NCI-H2227 (cell line): Measurements from ENCODE around the gene TTN.
A peak's percentile ranks its signal among the peaks of the same experiment; 100 is the strongest.

Source experiments
- DNase-seq: peaks from one replicate; lab custom pipeline; 2025; ENCODE audit not compliant: unreplicated experiment; lab: John Stamatoyannopoulos, UW

The TTN gene

DNA sequence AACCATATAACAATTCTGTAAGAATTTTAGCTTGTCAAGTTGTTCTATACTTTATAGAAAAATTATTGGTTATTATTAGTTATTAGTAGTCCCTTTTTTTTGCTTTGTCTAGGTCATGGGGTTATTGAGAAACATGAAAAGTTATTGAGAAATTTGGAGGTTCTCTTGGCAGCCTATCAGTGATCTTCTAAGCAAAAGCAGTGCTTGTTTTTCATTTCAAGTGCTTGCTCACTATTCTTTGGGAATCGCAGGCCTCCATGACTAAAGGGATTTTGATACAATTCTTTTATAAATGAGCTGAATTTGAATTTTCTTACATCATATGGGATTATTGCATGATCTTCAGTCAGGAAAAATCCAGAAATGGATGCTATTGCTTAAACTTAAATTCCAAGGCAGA lies 301.1 kb downstream of the TTN start:
- no peak for DNase-seq

DNA sequence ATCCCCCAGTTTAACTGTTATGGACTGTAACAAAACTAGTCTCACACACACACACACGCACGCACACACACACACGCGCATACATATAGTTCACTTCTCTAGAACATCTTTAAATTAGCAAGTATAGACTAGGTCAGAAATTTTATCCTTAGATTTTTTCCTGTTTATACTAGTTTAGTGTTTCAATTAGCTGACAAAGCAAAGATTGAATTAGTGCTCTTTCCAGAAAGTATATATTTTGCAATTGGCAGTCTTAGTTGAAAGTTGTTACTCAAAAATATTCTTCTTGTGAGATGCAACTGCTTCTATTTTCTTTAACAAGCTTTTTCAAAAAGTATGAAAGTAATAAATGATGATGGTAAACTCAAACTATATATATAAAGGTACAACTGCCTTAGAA lies 304.5 kb downstream of the TTN start:
- no peak for DNase-seq

DNA sequence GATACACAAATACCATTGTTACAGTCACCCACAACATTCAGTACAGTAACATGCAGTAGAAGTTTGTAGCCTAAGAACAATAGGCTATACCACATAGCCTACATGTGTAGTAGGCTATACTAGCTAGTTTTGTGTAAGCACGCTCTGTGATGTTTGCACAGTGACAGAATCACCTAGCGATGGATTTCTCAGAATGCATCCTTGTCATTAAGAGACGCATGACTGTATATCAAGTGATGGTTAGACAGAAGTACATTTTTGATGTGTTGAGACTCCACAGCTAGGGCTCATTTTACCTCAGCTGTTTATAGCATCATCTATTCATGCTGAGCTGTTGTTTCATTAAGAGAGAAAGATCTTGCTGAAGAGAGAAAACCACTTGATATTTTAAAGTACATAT lies 307.6 kb downstream of the TTN start:
- no peak for DNase-seq

DNA sequence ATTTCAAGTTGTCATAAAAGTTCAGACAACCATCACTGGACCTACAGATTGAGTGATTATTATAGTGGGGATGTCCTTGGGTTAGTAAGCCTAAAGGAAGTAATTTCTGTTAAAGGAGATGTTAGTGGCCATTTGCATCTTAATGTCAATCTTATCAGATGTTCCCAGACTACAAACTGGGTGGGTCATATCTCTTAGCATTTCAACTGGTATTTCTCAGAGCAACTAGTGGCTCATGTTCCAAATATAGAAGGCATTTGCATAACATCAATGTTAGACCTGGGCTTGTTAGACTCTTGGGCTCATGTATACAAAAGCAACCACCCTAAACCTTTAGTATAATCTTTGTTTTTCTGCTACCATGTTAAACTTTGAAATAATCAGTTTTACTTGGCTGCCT lies 309.1 kb downstream of the TTN start:
- DNase-seq: no peak

DNA sequence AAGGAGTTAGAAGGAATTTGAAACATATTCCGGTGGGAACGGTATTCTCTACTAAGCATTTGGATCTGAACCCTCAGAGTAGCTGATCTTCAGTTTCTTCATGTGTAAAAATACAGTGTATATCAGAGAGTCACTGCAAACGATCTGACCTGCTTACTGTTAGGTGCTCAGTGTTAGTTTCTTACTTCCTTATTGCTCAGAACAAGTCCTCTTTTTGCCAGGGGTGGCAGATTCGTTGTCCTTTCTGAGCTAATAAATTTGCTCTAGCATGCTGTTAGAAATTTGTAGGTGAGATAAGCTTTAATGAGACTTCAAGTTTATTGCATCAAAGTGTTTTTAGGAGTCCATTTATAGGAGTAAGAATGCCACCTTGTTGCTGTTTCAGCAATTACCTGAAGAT lies 311.2 kb downstream of the TTN start:
- DNase-seq: no peak

DNA sequence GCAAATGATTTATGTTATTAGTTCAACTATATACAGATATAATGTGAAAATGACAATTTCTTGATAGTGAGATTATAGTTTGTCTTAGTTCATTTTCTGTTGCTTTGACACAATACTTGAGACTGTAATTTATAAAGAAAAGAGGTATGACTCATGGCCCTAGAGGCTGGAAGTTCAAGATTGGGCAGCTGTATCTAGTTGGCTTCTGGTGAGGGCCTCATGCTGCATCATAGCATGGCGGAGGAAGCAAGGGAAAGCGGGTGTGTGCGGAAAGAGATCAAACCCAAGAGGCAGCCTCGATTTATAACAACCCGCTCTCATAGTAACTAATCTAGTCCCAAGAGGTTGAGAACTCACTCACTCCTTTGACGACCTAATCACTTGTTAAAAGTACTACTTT lies 315.6 kb downstream of the TTN start:
- no peak for DNase-seq

DNA sequence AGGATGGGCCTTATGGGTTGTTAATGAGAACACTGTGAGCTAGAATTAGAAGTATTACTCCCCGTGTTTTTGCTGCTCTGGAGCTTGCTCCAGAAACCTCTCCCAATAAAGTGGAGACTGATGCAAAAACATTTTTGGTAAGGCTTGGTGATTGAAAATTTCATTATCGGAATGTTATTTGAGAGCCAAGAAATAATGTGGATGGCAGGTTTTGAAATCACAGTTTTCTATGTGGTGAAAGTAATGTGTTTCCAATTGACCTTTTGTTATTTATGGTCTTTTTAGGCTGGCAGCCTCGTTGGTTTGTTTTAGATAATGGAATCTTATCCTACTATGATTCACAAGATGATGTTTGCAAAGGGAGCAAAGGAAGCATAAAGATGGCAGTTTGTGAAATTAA lies 321.9 kb downstream of the TTN start:
- DNase-seq: no peak

DNA sequence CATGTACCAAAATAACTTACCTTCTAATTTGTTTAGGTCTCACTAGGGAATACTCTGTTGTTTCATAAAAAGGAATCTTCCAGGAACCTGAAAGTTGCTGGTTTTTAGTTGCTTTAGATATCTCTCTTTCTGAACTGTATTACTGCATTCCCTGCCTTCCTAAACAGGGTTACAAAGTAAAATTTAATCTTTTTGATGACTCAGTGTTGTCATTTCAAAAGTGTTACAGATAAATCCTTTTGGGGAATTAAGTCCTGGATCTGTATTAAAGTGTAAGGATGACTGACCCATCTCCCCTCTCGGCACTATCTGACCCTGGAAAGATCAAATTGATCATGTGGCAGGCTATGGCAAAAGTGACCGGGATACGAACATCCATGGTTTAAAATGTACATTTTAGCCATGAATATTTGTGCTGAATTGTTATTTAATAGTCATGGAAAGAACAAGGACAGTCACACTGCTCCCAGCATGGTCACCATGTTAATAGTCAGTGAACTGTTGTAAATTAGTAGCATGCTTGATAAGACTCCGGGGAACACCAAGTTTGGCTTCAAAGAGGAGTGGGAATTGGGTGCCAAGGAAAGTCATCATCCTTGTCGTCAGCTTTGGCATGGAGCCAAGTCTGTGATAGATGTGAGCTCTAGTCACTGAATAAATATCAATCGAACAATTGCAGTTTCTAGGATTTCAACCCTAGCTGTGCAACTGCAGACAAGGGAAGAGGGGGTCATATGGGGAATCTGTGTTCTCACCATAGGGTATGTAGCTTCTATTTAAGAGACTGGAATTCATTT lies 322.8 kb downstream of the TTN start:
- peak; percentile 68 for DNase-seq

DNA sequence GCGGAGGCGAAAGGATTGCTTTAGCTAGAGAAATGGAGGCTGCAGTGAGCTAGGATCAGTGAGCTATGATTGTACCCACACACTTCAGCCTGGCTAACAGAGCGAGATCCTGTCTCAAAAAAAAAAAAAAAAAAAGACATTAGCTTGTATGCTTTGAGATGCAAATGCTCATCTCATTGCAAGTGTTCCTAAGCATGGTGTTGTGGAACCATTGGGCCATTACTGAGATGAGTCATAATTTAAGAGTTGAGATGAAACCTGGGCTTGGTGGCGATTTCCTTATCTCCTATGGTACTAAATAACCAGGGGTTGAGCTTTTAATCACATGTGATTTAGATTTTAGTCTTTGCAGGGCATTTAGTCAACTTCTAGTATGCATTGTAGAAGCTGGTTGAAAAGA lies 324.8 kb downstream of the TTN start:
- DNase-seq: peak; percentile 41

DNA sequence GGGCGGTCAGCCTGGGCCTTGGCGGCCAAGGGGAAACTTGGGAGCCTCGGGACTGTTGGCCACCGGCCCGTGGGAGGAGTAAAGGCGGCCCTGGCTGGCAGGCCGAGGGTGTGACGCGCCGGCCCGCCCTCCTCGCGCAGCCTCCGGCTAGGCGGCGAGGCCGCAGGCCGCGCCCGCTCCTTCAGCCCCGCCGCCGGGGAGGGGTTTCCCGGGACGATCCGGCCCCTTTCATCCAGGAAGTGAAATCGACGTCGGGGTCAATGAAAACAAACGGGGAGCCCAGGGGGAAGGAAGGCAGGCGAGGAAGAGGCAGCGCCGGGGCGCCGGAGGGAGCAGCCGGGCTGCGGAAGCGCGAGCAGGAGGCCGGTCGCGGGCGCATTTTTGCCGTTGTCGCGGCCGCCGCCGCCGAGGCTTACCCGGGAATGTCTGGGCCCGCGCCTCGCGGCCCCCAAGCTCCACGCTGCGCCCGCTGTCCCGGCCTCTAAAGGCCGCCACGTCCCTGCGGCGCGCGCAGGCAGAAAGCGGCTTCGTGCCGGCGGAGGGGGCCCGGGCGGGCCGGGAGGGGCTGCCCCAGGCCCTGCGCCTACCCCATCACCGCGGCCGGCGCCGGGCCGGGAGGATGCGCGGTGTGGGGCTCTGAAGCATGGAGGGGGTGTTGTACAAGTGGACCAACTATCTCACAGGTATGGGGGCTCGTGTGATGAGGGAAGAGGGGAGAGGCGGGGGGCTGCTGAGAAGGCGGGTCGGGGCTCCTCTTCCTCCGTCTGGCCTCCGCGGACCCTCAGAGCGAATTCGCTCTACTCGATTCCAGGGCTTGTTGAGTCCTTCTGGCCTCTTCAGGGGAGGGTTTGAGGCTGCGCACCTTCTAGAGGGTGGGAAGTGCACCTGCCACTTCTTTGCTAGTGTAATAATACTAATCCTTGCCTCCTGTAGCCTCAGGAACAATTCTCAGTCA lies 326.7 kb downstream of the TTN start, which contains the start of gene PLEKHA3:
Gene PLEKHA3 (plus strand): TSS at position 231 of the 955 bp plus-strand sequence. CDS start 413 bp downstream, at position 644.
- peak; percentile 97 for DNase-seq

DNA sequence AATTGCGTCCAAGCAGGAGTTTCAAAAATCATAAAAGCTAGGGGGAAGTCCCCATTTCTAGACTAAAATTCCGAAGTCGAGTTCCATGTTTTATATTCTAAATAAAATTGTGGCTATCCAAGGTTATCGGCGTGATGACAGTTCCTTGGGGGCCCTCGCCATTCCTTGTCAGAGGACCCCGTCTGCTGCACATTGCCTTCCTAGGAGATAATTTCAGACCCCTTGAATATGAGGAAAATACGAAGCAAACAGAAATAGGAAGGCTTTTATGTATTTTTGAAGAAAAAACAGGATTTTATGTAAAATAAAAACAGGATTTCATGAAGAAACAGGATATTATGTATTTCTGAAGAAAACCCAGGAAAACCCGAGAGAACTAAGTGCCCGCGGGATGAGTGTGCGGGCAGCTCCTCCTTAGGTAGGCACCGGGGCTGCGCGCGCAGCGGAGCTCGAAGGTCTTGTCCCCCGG lies 327.4 kb downstream of the TTN start:
- DNase-seq: peak; percentile 56

DNA sequence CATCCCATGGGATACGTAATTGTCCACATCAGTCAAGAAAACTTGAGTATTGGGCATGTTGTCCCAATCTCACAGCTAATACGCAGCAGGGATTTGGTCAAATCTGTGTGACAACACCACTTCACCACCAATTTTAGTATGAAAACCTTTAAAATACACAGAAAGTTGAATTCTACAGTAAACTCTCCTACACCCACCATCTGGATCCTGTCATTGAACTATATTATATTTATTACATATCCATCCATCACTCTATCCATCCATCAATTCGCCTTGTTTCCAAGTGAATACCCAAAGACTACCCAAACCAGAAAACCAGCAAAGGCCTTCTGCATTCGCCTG lies 328.0 kb downstream of the TTN start:
- no peak for DNase-seq

DNA sequence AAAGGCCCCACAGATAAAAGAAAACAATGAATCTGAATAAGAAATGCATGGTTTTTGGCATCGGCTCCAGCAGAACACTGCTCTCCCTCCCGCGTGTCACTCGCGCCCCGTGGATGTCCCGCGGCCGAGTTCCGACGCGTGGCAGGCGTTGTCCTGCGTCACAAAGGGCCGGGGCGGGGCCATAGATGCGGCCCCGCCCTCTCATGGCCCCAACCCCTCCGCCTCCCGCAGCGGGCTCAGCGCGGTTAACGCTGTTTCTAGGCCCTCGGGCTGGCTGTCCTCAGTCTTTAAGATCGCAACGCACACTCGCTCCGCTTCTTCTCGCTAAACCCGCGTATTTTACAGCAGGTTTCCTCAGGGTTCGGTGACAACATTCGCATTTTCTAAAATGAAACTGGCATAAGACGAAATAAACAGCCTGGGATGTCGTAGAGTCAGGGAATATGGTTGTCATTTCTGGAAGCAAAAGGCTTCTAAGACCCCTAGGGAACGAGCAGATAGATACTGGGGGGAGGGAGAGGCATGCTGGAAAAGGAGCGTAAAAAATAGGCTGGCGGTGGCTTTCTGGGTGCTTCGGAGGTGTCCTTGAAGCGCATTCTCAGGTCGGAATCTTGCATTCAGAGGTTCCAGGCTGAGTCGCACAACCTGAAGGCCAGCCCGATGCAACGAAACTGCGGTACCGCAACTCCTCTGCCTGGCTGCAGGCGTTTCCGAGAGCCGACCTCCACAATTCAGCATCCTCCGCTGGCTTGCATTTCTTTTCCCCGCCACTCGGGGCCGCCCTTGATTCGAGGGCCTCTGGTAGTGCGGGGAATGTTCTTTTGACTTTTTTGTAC lies 328.6 kb downstream of the TTN start, which contains the start of gene FKBP7:
Gene FKBP7 (minus strand): TSS at position 162 of the 836 bp plus-strand sequence. CDS start 101 bp downstream, at position 61.
- peak; percentile 95 for DNase-seq

DNA sequence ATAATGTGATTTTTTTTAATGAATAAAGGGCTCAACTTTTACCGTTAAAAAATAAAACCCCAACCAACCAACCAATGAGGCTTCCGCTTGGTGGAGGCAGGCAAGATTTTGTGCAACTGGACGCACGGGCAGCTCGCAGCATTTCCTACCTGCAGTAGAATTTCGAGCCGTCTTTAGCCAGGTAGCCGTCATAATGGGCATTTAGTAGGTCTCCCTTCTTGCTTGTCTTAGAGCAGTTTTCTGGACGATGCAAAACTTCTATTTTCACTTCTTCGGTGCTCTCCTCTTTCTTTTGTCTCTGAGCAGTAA lies 329.1 kb downstream of the TTN start:
- peak; percentile 65 for DNase-seq

DNA sequence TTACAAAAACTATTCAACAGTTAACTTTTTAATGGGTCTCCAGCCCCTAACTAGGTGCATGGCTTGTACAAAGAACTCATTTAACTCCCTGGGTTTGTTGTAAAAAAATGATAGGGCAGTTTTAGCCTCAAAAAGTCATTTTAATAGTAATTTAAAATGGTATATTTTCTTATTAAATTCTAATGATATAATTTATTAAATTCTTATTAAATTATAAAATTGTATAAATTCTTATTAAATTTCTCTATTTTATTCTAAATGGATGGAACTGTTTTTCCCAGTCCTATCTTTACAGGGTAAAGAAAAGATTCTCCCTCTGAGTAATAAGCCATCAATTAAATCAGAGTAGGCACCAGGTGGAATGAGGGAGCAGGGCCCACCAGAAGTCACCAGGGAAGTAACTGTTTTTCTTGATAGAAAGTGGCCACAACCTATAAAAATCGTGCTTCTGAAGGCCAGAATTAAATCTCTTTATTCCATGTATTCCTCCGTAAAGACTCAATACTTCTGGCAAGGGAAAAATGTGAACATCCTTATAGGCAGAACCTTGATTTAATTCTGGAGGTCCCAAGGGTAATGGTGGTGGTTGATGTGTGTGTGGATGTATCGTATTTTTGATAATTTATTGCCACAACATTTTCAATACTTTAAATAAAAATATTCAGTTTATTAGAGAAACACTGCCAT lies 329.6 kb downstream of the TTN start:
- peak; percentile 36 for DNase-seq

DNA sequence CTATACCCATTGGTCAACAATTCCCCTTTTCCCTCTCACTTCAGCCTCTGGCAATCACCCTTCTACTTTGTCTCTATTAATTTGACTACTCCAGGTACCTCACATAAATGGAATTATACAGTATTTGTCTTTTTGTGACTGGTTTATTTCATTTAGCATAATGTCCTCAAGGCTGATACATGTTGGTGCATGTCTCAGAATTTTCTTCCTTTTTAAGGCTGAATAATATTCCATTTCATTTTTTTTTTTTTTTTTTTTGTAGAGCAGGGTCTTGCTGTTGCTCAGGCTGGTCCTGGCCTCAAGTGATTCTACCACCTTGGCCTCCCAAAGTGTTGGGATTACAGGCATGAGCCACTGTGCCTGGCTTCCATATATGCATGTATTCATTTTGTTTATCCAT lies 330.7 kb downstream of the TTN start:
- DNase-seq: no peak
